Esophagus squamous epithelium (tissue), 5 donors: Measurements from ENCODE around the gene RBMX2. TPM values are rescaled to one million over a fixed set of nuclear protein-coding genes. Genes with fewer than 3 reads are reported as not detected.

ENCODE experiments used
- DNase-seq: peaks from one replicate; lab custom pipeline; 2025; lab: John Stamatoyannopoulos, UW
- H3K27ac ChIP-seq, 4 donors: fragments of 200-600 bp; sonication (generic); one replicate each; pipeline ENCODE4 v1.5.1; 2016 to 2019; ENCODE audit warnings: mild to moderate bottlenecking in 1 of 4
- H3K27me3 ChIP-seq, 4 donors: fragments of 200-600 bp; sonication (generic); 1 replicate in 3 of 4; 2 replicates in 1 of 4; pipeline versions ENCODE4 v1.5.1 to v1.6.0; 2017 to 2021; ENCODE audit warnings: antibody characterized with exemption in 1 of 4
- H3K36me3 ChIP-seq, 3 donors: fragments of 200-600 bp; sonication (generic); one replicate each; pipeline ENCODE4 v1.5.1; 2016 to 2019
- H3K4me1 ChIP-seq, 3 donors: fragments of 200-600 bp; sonication (generic); one replicate each; pipeline ENCODE4 v1.5.1; 2017 to 2019
- H3K4me3 ChIP-seq, 4 donors: fragments of 200-600 bp; sonication (generic); 1 replicate in 3 of 4; 2 replicates in 1 of 4; pipeline ENCODE4 v1.5.1; 2016 to 2019; ENCODE audit warnings: mild to moderate bottlenecking in 2 of 4, moderate library complexity in 1 of 4
- H3K9me3 ChIP-seq, 3 donors: fragments of 200-600 bp; sonication (generic); one replicate each; pipeline ENCODE4 v1.5.1; 2016 to 2019
- POLR2A ChIP-seq, 4 donors: fragments of 450-650 bp; IDR thresholded peaks; one replicate each; pipeline ENCODE4 v1.6.1; 2017; ENCODE audit warnings: antibody characterized with exemption in 4 of 4, mild to moderate bottlenecking in 4 of 4, moderate library complexity in 3 of 4
- WGBS, 2 donors: methylation state at CpG; one replicate each; pipeline ENCODE4 v1.1.5; 2018; 5-methylcytosine and 5-hydroxymethylcytosine counted together
- intact Hi-C: fragments of 100-400 bp; cut with DNase I; formaldehyde crosslinking; loops from one replicate; pipeline ENCODE4 v1.15.0; 2022
- total RNA-seq, 4 donors: library from RNA; depleted of rRNA; stranded (reverse); fragments of >200 nt; gene quantifications; one replicate each; pipeline ENCODE4 v1.1.0, GENCODE V29; 2016
- TF ChIP-seq, protein P1 (sequence below), 6 experiments: fragments of 450-650 bp in 4 of 6; fragments of 200-600 bp in 2 of 6; sonication (generic) in 2 of 6; IDR thresholded peaks; one replicate each; pipeline ENCODE4 v1.5.1; 2016 to 2019; ENCODE audit warnings: antibody characterized with exemption in 6 of 6, mild to moderate bottlenecking in 4 of 6, moderate library complexity in 4 of 6
- donor health status: DM: yes; HTN: yes; CAD: no.

The RBMX2 gene
- total RNA-seq, 4 donors from 2014 or later, result 4.4 to 13.0 (median 11.3) TPM

DNA sequence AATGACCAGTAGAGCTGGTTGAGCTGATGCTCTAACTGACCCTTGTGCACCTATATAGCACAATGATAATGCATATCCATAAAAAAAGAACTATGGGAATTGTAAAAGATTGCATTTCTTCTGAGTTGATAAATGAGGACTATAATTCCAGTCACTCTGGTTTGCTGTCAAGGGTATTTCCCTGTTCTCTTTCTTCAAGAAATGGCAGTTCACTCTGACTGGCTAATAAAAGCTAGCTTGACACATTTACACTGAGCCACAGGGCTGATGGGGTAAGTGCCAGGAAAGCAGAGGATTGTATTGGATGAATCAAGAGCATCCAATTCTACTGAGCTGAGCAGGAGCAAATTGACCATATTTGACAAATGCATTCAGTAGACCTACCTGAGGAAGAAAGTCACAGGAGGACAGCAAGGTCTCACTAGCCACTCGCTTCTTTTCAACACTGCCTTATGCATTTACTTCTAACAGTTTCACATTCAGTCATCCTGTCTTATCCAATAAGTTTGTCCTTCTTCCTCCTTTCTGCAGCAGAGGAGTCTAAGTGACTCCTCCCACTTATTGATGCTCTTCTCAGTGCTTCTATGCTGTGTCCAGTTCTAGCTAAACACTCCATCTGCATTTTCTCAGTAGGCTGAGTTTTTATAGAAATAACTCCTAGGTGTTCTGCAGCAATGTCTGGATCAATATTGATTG lies 43.0 kb downstream of the RBMX2 start:
- H3K36me3 ChIP-seq, result no peaks in the 10 kb centered on the region
- WGBS, 2 donors, result 83 to 89% methylated on average over 1 of the region's 1 CpG
- no peaks in the 10 kb centered on the region for H3K27me3 ChIP-seq
- H3K27ac ChIP-seq, result no peak overlapping the region
- TF ChIP-seq POLR2A (IDR thresholded peaks at IDR 0.05), result no peak
- TF ChIP-seq, protein P1, sequence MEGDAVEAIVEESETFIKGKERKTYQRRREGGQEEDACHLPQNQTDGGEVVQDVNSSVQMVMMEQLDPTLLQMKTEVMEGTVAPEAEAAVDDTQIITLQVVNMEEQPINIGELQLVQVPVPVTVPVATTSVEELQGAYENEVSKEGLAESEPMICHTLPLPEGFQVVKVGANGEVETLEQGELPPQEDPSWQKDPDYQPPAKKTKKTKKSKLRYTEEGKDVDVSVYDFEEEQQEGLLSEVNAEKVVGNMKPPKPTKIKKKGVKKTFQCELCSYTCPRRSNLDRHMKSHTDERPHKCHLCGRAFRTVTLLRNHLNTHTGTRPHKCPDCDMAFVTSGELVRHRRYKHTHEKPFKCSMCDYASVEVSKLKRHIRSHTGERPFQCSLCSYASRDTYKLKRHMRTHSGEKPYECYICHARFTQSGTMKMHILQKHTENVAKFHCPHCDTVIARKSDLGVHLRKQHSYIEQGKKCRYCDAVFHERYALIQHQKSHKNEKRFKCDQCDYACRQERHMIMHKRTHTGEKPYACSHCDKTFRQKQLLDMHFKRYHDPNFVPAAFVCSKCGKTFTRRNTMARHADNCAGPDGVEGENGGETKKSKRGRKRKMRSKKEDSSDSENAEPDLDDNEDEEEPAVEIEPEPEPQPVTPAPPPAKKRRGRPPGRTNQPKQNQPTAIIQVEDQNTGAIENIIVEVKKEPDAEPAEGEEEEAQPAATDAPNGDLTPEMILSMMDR (IDR thresholded peaks at IDR 0.05), result no peak
- no peaks in the 10 kb centered on the region for H3K4me1 ChIP-seq
- no peaks in the 10 kb centered on the region for H3K9me3 ChIP-seq
- no peak for DNase-seq
- intact Hi-C loops, result no loop called here
- no peak overlapping the region for H3K4me3 ChIP-seq

DNA sequence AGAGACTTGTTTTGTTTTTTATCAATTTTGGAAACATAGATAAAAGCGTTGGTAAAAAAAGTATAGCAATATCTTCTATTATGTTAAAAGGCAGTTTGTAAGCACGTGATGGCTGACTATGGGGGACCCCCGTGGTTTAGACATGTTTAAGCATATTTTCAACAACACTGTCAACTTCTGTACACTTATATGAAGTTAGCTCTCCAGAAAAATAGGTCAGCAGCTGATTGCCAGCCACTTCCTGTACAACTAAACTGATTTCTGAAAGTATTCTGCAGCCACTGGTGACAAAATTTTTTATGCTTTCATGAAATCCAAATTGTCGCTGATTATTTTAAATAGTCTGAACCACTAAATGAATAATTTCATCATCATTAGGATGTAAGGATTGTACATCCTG lies 45.2 kb downstream of the RBMX2 start:
- no peak overlapping the region for H3K4me3 ChIP-seq
- no peak overlapping the region for H3K27ac ChIP-seq
- TF ChIP-seq POLR2A (IDR thresholded peaks at IDR 0.05), result no peak
- TF ChIP-seq, protein P1 (IDR thresholded peaks at IDR 0.05), result no peak
- no peaks in the 10 kb centered on the region for H3K9me3 ChIP-seq
- H3K36me3 ChIP-seq, result no peaks in the 10 kb centered on the region
- H3K4me1 ChIP-seq, result no peaks in the 10 kb centered on the region
- intact Hi-C loops, result no loop called here
- 50 to 56% methylated on average over 4 of the region's 4 CpGs for WGBS, 2 donors
- no peaks in the 10 kb centered on the region for H3K27me3 ChIP-seq
- DNase-seq, result no peak

Other genes with a start within 250 kb of the RBMX2 start
- gene AIFM1, start 236.1 kb upstream of the RBMX2 start, total RNA-seq, result 10 to 100 TPM; 10.9 to 23.1 (median 17.0) TPM
- under 1 TPM in 1 of 4 donors, not detected in 3; 0.38 TPM for gene RAB33A, start 230.0 kb upstream of the RBMX2 start, total RNA-seq
- 1 to 10 TPM; 2.5 to 5.7 (median 3.7) TPM for gene ZNF280C, start 133.1 kb upstream of the RBMX2 start, total RNA-seq
- gene SLC25A14, start 62.1 kb upstream of the RBMX2 start, total RNA-seq, result 1 to 10 TPM; 6.2 to 8.4 (median 6.4) TPM
- not detected for gene GPR119, start 16.3 kb upstream of the RBMX2 start, total RNA-seq